SU-DHL-6 (cell line): ENCODE data around the gene INO80.

Experiments
- H2AFZ ChIP-seq: fragments of 200-600 bp; sonication (generic); 2 replicates; pipeline ENCODE4 v1.6.1; 2014; ENCODE audit warnings: low read depth, mild to moderate bottlenecking, moderate library complexity, mixed read lengths, antibody characterized with exemption, low read length; ENCODE audit not compliant: severe bottlenecking
- H3F3A ChIP-seq: fragments of 200-600 bp; shearing (Covaris generic); 2 replicates; pipeline ENCODE4 v1.6.0; 2016; ENCODE audit warnings: antibody characterized with exemption, mild to moderate bottlenecking; ENCODE audit not compliant: insufficient read depth
- H3K27ac ChIP-seq: fragments of 200-600 bp; sonication (generic); 2 replicates; pipeline ENCODE4 v1.5.1; 2016; ENCODE audit warnings: low read depth, mild to moderate bottlenecking, low read length, moderate library complexity, mixed read lengths
- H3K27me3 ChIP-seq: fragments of 200-600 bp; sonication (generic), shearing (Covaris generic); 2 replicates; pipeline ENCODE4 v1.6.0; 2014; ENCODE audit warnings: mild to moderate bottlenecking, low read length
- H3K36me3 ChIP-seq: fragments of 200-600 bp; sonication (generic); 2 replicates; pipeline ENCODE4 v1.6.1; 2014; ENCODE audit warnings: mild to moderate bottlenecking, low read length, mixed read lengths
- H3K4me2 ChIP-seq: fragments of 300-600, 200-600 bp; shearing (Covaris generic), sonication (generic); 2 replicates; pipeline ENCODE4 v1.6.0; 2014; ENCODE audit warnings: low read length, low read depth, mild to moderate bottlenecking; ENCODE audit not compliant: poor library complexity, severe bottlenecking
- H3K4me3 ChIP-seq: fragments of 200-600 bp; sonication (generic); 2 replicates; pipeline ENCODE4 v1.5.1; 2014; ENCODE audit warnings: antibody characterized with exemption, low read length, mild to moderate bottlenecking, mixed read lengths; ENCODE audit not compliant: insufficient read depth, poor library complexity, severe bottlenecking
- H3K79me2 ChIP-seq: fragments of 200-600 bp; sonication (generic); 2 replicates; pipeline ENCODE4 v1.6.1; 2014; ENCODE audit warnings: mild to moderate bottlenecking, low read length, moderate library complexity; ENCODE audit not compliant: insufficient read depth
- H3K9ac ChIP-seq: fragments of 200-600 bp; sonication (generic); 2 replicates; pipeline ENCODE4 v1.7.0; 2014; ENCODE audit warnings: mild to moderate bottlenecking, low read length
- H3K9me2 ChIP-seq: fragments of 200-600 bp; sonication (generic); replicated peaks from 2 replicates; pipeline ENCODE4 v1.6.1; 2014; ENCODE audit warnings: low read length; ENCODE audit not compliant: insufficient read depth
- H3K9me3 ChIP-seq: fragments of 200-600 bp; sonication (generic); 2 replicates; pipeline ENCODE4 v1.6.1; 2014; ENCODE audit warnings: low read length, mixed read lengths; ENCODE audit not compliant: insufficient read depth
- H4K20me1 ChIP-seq: fragments of 200-600 bp; sonication (generic); 2 replicates; pipeline ENCODE4 v1.6.1; 2014; ENCODE audit warnings: low read depth, mild to moderate bottlenecking, antibody characterized with exemption, low read length, moderate library complexity, mixed read lengths
- EZH2phosphoT487 ChIP-seq: fragments of 200-600 bp; sonication (generic), shearing (Covaris generic); conservative IDR thresholded peaks from 2 replicates; pipeline ENCODE4 v1.6.1; 2018; ENCODE audit warnings: mild to moderate bottlenecking, antibody characterized with exemption, low read length, moderate library complexity, mixed read lengths
- TF ChIP-seq, protein P1 (sequence below): fragments of 200-600 bp; sonication (generic); IDR thresholded peaks from one replicate; pipeline ENCODE4 v1.5.1; 2017; ENCODE audit warnings: antibody characterized with exemption, mild to moderate bottlenecking, low read length, moderate library complexity; ENCODE audit not compliant: insufficient read depth, poor library complexity, severe bottlenecking

Gene INO80

DNA sequence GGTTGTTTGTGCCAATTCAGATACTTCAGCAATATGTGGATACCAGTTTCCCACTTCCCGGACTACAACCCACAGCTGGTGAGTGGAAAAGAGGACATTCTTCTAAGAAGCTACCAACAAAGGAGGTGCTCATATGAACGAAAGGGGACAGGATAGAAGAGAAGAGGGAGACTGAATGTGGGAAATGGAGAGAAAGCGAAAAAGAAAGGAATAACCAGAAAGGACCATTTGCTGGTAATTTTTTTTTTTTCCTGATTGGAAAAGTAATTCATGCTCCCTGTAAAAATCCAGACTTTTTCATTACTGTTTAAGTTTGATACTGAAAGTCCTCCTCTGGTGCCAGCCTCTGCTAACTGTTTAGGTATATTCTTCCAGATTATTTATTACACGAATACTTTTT lies 164.3 kb downstream of the INO80 start:
- H4K20me1 ChIP-seq, result no peaks in the 10 kb centered on the region
- no peaks in the 10 kb centered on the region for H3K9me3 ChIP-seq
- H3K27ac ChIP-seq, result no peak overlapping the region
- no peaks in the 10 kb centered on the region for H3K79me2 ChIP-seq
- H2AFZ ChIP-seq, result no peak overlapping the region
- H3K27me3 ChIP-seq, result no peaks in the 10 kb centered on the region
- peak overlapping the region; percentile 79 for H3K4me2 ChIP-seq
- H3K4me3 ChIP-seq, result no peak overlapping the region
- no peak for TF ChIP-seq EZH2phosphoT487
- TF ChIP-seq, protein P1, sequence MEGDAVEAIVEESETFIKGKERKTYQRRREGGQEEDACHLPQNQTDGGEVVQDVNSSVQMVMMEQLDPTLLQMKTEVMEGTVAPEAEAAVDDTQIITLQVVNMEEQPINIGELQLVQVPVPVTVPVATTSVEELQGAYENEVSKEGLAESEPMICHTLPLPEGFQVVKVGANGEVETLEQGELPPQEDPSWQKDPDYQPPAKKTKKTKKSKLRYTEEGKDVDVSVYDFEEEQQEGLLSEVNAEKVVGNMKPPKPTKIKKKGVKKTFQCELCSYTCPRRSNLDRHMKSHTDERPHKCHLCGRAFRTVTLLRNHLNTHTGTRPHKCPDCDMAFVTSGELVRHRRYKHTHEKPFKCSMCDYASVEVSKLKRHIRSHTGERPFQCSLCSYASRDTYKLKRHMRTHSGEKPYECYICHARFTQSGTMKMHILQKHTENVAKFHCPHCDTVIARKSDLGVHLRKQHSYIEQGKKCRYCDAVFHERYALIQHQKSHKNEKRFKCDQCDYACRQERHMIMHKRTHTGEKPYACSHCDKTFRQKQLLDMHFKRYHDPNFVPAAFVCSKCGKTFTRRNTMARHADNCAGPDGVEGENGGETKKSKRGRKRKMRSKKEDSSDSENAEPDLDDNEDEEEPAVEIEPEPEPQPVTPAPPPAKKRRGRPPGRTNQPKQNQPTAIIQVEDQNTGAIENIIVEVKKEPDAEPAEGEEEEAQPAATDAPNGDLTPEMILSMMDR, result no peak
- no peaks in the 10 kb centered on the region for H3K36me3 ChIP-seq
- no peaks in the 10 kb centered on the region for H3K9me2 ChIP-seq
- no peaks in the 10 kb centered on the region for H3F3A ChIP-seq
- no peak overlapping the region for H3K9ac ChIP-seq

DNA sequence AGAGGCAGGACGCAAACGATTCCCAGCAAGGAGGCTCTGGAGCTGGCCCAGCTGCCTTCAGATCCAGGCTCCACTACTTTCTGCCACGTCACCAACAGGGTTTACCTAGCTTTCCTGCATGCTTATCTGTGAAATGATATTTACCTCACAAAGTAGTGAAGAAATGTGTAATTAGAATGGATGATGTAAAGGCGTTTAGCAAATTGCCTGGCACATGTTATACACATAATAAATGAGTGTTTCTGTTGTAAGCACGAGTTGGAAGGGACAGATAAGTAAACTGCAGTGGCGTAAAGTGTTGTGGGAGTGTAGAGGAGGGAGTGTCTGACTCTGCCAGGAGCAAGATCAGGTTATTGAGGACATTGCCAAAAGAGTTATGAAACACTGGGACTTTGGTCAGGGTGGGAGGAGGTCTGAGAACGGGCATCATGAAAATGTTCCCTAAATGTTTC lies 166.3 kb downstream of the INO80 start:
- Histone ChIP-seq H4K20me1 (no peaks in the 10 kb centered on the region), H3K9me3 (no peaks in the 10 kb centered on the region), H3F3A (no peaks in the 10 kb centered on the region), H3K4me2 (no peak overlapping the region), H3K4me3 (no peak overlapping the region), H3K27me3 (no peaks in the 10 kb centered on the region), H3K79me2 (no peaks in the 10 kb centered on the region), H3K36me3 (no peaks in the 10 kb centered on the region), H3K27ac (no peak overlapping the region), H3K9ac (no peak overlapping the region), H2AFZ (no peak overlapping the region), H3K9me2 (no peaks in the 10 kb centered on the region)
- TF ChIP-seq EZH2phosphoT487, result no peak
- TF ChIP-seq, protein P1, result no peak

DNA sequence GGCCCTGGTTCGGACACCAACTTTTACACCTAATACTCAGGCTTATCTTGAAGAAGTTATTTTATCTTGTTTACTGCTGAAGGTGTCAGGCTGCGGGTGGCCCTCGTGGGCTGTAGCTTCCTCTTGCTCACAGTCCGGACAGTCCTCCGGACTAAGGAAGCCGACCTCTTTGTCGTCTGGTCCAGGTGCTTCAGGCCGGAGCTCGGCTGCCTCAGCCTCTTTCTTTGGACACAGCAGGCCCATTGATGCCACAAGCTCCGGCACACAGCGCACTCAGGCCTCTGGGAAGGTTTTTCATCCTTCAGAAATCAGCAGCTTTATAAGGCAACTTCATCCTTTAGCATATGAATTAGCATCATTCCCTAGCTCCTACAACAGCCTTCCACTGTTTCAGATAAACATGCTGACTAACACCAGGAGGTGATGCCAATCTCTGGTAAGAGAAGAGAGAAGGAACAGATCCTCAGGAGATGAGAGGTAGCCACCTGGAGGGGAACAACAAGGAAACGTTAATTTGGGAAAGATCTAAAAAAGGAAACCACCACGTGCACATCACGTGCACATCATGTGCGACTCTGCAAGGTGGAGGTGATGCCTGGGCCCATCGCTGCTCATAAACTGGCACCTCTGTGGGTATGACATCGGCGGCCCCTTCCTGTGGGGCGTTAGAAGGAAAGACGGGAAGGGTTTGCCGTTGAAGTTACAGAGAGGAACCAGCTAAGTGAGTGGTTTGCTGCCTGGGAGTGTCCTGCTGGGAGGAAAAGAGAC lies 167.2 kb downstream of the INO80 start:
- Histone ChIP-seq H3K36me3 (no peaks in the 10 kb centered on the region), H2AFZ (no peak overlapping the region), H3K4me3 (no peak overlapping the region), H3K9me3 (no peaks in the 10 kb centered on the region), H3F3A (no peaks in the 10 kb centered on the region), H3K4me2 (no peak overlapping the region), H3K9me2 (no peaks in the 10 kb centered on the region), H4K20me1 (no peaks in the 10 kb centered on the region), H3K79me2 (no peaks in the 10 kb centered on the region), H3K27ac (no peak overlapping the region), H3K27me3 (no peaks in the 10 kb centered on the region), H3K9ac (no peak overlapping the region)
- TF ChIP-seq, protein P1, result no peak
- no peak for TF ChIP-seq EZH2phosphoT487
